HG02938 (cell line): ENCODE results near the gene ENC1.

Experiments
- ATAC-seq: cut with Tn5 transposase; IDR thresholded peaks from one replicate; pipeline ENCODE4 v1.9.1; 2021; ENCODE audit warnings: mild to moderate bottlenecking, moderate library complexity; ENCODE audit not compliant: unreplicated experiment

ENC1 gene

GRCh38 chr5:74657165-74657564, 16.6 kb upstream of the ENC1 start:
- no peak for ATAC-seq

- no peak for ATAC-seq
Observed at GRCh38 chr5:74655716-74656115, 15.2 kb upstream of the ENC1 start.

DNA sequence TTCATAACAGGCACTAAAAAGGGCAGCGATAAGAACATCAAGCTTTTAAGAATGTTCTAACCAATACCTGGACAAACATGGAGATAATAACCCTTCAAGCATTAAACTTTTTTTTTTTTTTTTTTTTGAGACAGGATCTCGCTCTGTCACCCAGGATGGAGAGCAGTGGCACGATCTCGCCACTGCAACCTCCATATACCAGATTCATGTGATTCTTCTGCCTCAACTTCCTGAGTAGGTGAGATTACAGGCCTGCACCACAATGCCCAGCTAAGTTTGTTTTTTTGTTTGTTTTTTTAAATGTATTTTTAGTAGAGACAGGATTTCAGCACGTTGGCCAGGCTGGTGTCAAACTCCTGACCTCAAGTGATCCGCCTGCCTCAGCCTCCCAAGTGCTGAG, 14.7 kb upstream of the ENC1 start:
- ATAC-seq, result no peak

DNA sequence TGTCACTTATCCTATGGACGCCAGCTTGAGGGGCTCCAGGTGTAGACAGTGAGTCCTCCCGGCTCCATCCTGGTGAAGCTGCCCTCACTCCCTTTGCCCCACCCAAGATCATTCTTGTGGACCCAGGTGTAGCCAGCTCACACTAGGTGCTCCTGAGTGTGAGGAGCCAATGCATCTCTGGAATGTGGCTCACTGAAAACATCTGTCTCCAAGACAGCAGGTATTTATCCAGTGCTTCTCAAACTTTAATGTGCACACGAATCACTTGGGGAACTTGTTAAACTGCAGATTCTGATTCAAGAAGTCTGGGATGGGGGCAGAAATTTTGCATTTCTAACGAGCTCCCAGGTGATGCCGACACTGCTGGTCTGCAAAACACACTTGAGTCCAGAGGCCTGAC, 13.5 kb upstream of the ENC1 start:
- no peak for ATAC-seq

DNA sequence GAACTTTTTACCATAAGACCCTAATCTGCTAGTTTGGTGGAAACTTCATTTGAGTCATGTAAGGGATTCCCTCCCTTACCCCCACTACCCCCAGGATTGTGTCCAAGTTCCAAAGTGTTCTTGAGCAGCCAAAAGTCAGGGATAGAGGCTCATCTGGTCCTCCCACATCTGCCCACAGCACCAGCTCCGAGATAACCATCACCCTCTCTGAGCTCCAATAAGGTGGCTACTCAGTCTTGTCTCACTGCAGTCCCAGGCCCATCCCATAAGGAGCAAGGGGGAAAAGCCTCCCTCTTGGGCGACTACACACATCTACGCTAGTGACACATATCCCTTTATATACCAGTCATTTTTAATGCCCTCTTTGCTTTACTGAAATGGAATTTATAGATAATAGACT, 12.0 kb upstream of the ENC1 start:
- no peak for ATAC-seq

GRCh38 chr5:74651710-74652109, 11.2 kb upstream of the ENC1 start:
- no peak for ATAC-seq

GRCh38 chr5:74649421-74649973, 9.0 kb upstream of the ENC1 start:
- no peak for ATAC-seq

- ATAC-seq, result peak; percentile 64
Observed at GRCh38 chr5:74648835-74649293, 8.3 kb upstream of the ENC1 start.

GRCh38 chr5:74647096-74647495, 6.6 kb upstream of the ENC1 start:
- no peak for ATAC-seq

GRCh38 chr5:74643111-74643562, 2.6 kb upstream of the ENC1 start:
- ATAC-seq, result no peak

GRCh38 chr5:74642543-74642863, 2.0 kb upstream of the ENC1 start:
- ATAC-seq, result no peak

DNA sequence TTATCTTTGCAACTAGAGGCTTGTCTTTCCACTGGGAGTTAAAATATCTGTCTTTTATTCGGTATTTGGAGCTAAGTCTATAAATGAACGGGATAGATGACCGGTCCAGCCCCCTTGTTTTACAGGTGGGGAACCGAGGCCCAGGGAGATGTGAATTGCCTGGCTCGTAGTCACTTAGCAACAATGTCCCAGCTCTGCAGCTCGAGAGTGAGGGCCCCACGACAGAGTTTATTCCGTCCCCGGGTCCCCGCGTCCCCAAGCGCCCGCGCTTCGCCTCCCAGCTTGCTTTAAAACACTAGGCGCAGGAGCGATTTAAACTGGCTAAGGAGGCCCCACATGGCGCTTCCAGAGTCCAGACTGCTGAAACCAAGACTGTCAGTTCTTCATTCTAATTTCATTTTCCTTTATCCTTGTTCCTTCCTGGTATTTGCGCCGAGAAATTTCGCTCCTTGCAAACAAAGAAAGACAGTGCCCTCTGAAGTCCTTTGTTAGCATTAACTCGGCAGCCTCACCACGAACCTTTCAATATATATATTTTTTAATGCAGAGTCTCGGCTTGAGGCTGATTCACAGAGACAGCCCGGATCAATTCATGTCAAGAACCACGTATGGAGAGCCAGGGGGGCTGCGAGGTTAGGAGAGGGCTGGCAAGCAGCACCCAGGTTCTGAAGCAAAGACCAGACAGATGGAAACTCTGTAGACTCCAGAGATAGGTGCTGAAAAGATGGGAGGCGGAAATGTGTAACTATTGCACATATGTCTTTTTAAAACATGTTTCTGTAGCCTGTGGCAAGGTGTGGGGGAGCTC, 1.4 kb upstream of the ENC1 start:
- no peak for ATAC-seq

DNA sequence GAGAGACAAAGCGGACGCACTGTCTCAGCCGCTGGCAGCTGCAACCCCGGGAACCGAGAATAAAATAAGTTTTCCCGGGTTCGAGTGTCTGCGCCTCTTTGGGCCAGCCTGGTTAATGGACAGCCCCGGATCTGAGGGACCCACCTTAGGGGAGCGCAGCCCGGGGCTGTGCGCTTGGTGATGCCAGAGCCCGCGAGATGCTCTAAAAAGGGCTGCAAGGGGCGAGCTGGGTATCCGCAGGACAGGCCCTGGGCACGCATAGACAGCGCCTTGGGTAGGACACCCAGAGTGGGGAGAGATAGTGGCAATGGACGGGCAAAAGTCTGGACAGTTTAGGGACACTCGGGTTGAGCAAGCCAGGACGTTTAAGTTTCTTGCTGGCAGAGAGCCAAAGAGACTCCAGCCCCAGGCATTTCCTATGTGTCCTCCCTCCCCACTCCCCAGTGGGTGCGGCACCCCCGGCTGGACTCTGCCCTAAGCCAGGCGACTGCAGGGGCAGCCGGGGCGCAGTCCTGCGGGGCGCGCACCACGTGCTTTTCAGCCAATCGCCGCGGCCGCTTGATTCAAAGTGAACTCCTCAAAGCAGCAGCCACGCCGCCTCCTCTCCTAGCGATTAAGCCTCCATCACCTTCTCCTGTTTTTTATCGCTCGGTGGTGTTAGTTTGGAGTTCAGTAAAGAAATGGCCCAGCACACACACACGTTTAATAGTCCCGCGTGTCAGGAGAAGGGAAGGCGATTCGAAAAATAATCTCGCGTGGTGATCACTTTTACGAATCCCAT, 616 bp upstream of the ENC1 start:
- peak; percentile 10 for ATAC-seq

GRCh38 chr5:74639807-74640449, 600 bp downstream of the ENC1 start:
- peak; percentile 18 for ATAC-seq

DNA sequence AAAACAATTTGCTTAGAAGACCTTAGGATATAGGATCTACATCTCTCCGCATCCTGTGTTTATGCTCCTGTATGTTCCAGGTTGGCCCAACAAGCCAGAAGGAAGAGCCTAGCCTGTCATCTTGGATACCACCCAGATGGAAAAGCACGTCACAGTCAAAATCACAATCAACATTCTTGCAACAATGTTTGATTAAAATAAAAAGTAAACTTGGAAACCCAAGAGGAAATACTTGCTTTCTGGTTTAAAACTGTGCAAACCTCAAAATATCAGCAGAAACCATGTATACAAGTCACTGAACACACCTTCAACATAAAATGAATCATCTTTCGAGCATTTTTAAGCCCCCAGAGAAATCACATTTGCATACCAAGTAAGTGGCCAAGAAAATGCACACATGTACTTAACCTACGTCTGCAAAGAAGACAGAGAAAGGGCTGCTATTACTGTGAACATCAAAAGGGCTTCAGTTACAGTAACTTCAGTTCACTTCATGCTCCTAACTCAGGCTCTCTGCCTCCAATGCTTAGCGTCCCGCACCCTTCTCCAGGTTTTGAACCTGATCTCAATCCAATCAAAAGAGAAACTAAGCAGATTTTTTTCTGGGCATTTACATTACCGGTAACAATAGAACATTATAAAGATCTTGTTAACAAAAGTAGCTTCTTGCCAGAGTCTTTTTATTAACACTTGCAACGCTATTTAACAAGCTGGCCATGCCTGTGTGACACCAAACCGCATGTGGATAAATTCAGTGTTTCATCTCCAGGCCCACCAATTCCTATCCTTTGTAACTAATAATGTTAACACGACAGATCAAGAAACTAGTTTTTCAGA, 1.3 kb downstream of the ENC1 start:
- ATAC-seq, result peak; percentile 41

DNA sequence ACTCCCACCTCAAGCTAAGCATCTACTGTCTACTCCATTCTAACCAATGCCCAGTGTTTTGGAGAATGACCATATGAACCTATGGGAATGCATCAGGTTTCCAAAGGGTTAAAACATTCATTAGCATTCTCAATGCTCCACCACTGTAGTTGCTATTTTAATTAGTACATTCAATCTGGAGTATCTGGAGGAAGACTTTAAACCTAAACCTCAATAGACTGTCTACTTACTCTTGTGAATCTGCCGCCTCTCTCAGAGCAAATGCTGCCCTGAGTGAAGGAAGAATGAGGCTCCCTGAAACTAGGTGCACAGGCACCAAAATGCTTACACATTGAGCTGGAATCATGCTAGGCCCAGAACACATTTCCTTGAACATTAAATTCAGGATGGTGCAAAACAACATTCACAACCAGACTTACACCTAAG, 2.0 kb downstream of the ENC1 start:
- ATAC-seq, result no peak

GRCh38 chr5:74636552-74636951, 4.0 kb downstream of the ENC1 start:
- no peak for ATAC-seq

GRCh38 chr5:74636149-74636548, 4.4 kb downstream of the ENC1 start:
- no peak for ATAC-seq

- no peak for ATAC-seq
Observed at GRCh38 chr5:74634611-74635286, 5.8 kb downstream of the ENC1 start.

DNA sequence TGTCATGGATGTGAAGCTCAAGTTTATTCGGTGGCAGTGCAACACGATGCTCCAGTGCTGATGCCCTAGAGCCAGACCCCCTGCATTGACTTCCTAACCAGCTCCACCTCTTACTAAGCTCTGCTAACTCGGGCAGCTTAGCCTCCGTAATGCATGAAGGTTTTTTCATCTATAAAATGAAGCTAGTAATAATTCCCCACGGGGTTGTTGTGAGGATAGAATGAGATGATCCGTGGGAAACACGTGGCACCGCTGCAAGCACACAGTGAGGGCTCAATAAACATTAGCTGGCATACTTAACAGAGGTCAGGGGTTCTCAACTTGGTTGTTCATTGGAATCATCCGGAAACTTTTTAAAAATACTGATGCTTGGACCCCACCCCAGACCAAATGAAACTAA, 6.8 kb downstream of the ENC1 start:
- ATAC-seq, result no peak
